ENCODE measurements around the gene GHRHR.

Gene GHRHR

GRCh38 chr7:30928254-30928872, 35.4 kb upstream of the GHRHR start:
- Histone ChIP-seq H3K27me3 (ENCODE audit: insufficient read depth, low read length) (peaks cover 6% of the 10 kb centered on the region; the same call in 1 of the 2 replicates), H3K4me3 (ENCODE audit: low read depth, low read length) (no peak overlapping the region), H2AFZ (ENCODE audit: low read length, unreplicated experiment) (no peak overlapping the region), H3K4me1 (ENCODE audit: control insufficient read depth, insufficient read depth, low read length, unreplicated experiment) (no peaks in the 10 kb centered on the region), H3K27ac (ENCODE audit: low read depth, low read length) (no peak overlapping the region), H3K79me2 (ENCODE audit: control insufficient read depth, insufficient read depth, low read length, unreplicated experiment) (no peaks in the 10 kb centered on the region), H3K36me3 (ENCODE audit: insufficient read depth, low read length) (no peaks in the 10 kb centered on the region)

GRCh38 chr7:30929686-30930085, 34.1 kb upstream of the GHRHR start:
- Histone ChIP-seq H3K4me1 (ENCODE audit: control insufficient read depth, insufficient read depth, low read length, unreplicated experiment) (no peaks in the 10 kb centered on the region), H3K36me3 (ENCODE audit: insufficient read depth, low read length) (no peaks in the 10 kb centered on the region), H3K27me3 (ENCODE audit: insufficient read depth, low read length) (peaks cover 6% of the 10 kb centered on the region; the same call in 1 of the 2 replicates), H3K4me3 (ENCODE audit: low read depth, low read length) (no peak overlapping the region), H2AFZ (ENCODE audit: low read length, unreplicated experiment) (no peak overlapping the region), H3K79me2 (ENCODE audit: control insufficient read depth, insufficient read depth, low read length, unreplicated experiment) (no peaks in the 10 kb centered on the region), H3K27ac (ENCODE audit: low read depth, low read length) (no peak overlapping the region)

- H3K4me1 ChIP-seq (ENCODE audit: control insufficient read depth, insufficient read depth, low read length, unreplicated experiment), result no peaks in the 10 kb centered on the region
- peaks cover 6% of the 10 kb centered on the region; the same call in 1 of the 2 replicates for H3K27me3 ChIP-seq (ENCODE audit: insufficient read depth, low read length)
- no peaks in the 10 kb centered on the region for H3K79me2 ChIP-seq (ENCODE audit: control insufficient read depth, insufficient read depth, low read length, unreplicated experiment)
- H3K36me3 ChIP-seq (ENCODE audit: insufficient read depth, low read length), result no peaks in the 10 kb centered on the region
- no peak overlapping the region for H3K27ac ChIP-seq (ENCODE audit: low read depth, low read length)
- no peak overlapping the region for H2AFZ ChIP-seq (ENCODE audit: low read length, unreplicated experiment)
- H3K4me3 ChIP-seq (ENCODE audit: low read depth, low read length), result no peak overlapping the region
These were observed 33.1 kb upstream of the GHRHR start for GRCh38 chr7:30930621-30931020.

- Histone ChIP-seq H3K4me3 (ENCODE audit: low read depth, low read length) (no peak overlapping the region), H3K36me3 (ENCODE audit: insufficient read depth, low read length) (no peaks in the 10 kb centered on the region), H3K4me1 (ENCODE audit: control insufficient read depth, insufficient read depth, low read length, unreplicated experiment) (no peaks in the 10 kb centered on the region), H2AFZ (ENCODE audit: low read length, unreplicated experiment) (no peak overlapping the region), H3K27ac (ENCODE audit: low read depth, low read length) (no peak overlapping the region), H3K79me2 (ENCODE audit: control insufficient read depth, insufficient read depth, low read length, unreplicated experiment) (no peaks in the 10 kb centered on the region), H3K27me3 (ENCODE audit: insufficient read depth, low read length) (peaks cover 6% of the 10 kb centered on the region; the same call in 1 of the 2 replicates)
These were observed 32.4 kb upstream of the GHRHR start for GRCh38 chr7:30931161-30931928.

GRCh38 chr7:30931929-30932540, 31.7 kb upstream of the GHRHR start:
- H3K27me3 ChIP-seq (ENCODE audit: insufficient read depth, low read length), result peaks cover 6% of the 10 kb centered on the region; the same call in 1 of the 2 replicates
- no peak overlapping the region for H3K4me3 ChIP-seq (ENCODE audit: low read depth, low read length)
- H3K79me2 ChIP-seq (ENCODE audit: control insufficient read depth, insufficient read depth, low read length, unreplicated experiment), result no peaks in the 10 kb centered on the region
- H2AFZ ChIP-seq (ENCODE audit: low read length, unreplicated experiment), result no peak overlapping the region
- no peaks in the 10 kb centered on the region for H3K36me3 ChIP-seq (ENCODE audit: insufficient read depth, low read length)
- H3K27ac ChIP-seq (ENCODE audit: low read depth, low read length), result no peak overlapping the region
- H3K4me1 ChIP-seq (ENCODE audit: control insufficient read depth, insufficient read depth, low read length, unreplicated experiment), result no peaks in the 10 kb centered on the region

GRCh38 chr7:30932562-30932961, 31.2 kb upstream of the GHRHR start:
- Histone ChIP-seq H2AFZ (ENCODE audit: low read length, unreplicated experiment) (no peak overlapping the region), H3K36me3 (ENCODE audit: insufficient read depth, low read length) (no peaks in the 10 kb centered on the region), H3K27ac (ENCODE audit: low read depth, low read length) (no peak overlapping the region), H3K4me3 (ENCODE audit: low read depth, low read length) (no peak overlapping the region), H3K4me1 (ENCODE audit: control insufficient read depth, insufficient read depth, low read length, unreplicated experiment) (no peaks in the 10 kb centered on the region), H3K27me3 (ENCODE audit: insufficient read depth, low read length) (peaks cover 6% of the 10 kb centered on the region; the same call in 1 of the 2 replicates), H3K79me2 (ENCODE audit: control insufficient read depth, insufficient read depth, low read length, unreplicated experiment) (no peaks in the 10 kb centered on the region)

GRCh38 chr7:30933124-30933974, 30.4 kb upstream of the GHRHR start:
- no peaks in the 10 kb centered on the region for H3K79me2 ChIP-seq (ENCODE audit: control insufficient read depth, insufficient read depth, low read length, unreplicated experiment)
- H2AFZ ChIP-seq (ENCODE audit: low read length, unreplicated experiment), result no peak overlapping the region
- no peak overlapping the region for H3K27ac ChIP-seq (ENCODE audit: low read depth, low read length)
- H3K4me3 ChIP-seq (ENCODE audit: low read depth, low read length), result no peak overlapping the region
- no peaks in the 10 kb centered on the region for H3K4me1 ChIP-seq (ENCODE audit: control insufficient read depth, insufficient read depth, low read length, unreplicated experiment)
- H3K36me3 ChIP-seq (ENCODE audit: insufficient read depth, low read length), result no peaks in the 10 kb centered on the region
- H3K27me3 ChIP-seq (ENCODE audit: insufficient read depth, low read length), result peaks cover 6% of the 10 kb centered on the region

- Histone ChIP-seq H3K36me3 (ENCODE audit: insufficient read depth, low read length) (no peaks in the 10 kb centered on the region), H3K79me2 (ENCODE audit: control insufficient read depth, insufficient read depth, low read length, unreplicated experiment) (no peaks in the 10 kb centered on the region), H2AFZ (ENCODE audit: low read length, unreplicated experiment) (no peak overlapping the region)
These were observed 29.5 kb upstream of the GHRHR start for GRCh38 chr7:30934225-30934624.

GRCh38 chr7:30934732-30935568, 28.8 kb upstream of the GHRHR start:
- Histone ChIP-seq H3K4me3 (ENCODE audit: low read depth, low read length) (no peak overlapping the region), H3K36me3 (ENCODE audit: insufficient read depth, low read length) (no peaks in the 10 kb centered on the region), H3K4me1 (ENCODE audit: control insufficient read depth, insufficient read depth, low read length, unreplicated experiment) (no peaks in the 10 kb centered on the region), H3K27me3 (ENCODE audit: insufficient read depth, low read length) (peaks cover 10% of the 10 kb centered on the region), H3K79me2 (ENCODE audit: control insufficient read depth, insufficient read depth, low read length, unreplicated experiment) (no peaks in the 10 kb centered on the region), H3K27ac (ENCODE audit: low read depth, low read length) (no peak overlapping the region), H2AFZ (ENCODE audit: low read length, unreplicated experiment) (no peak overlapping the region)

More at GRCh38 chr7:30934225-30934624, 29.5 kb upstream of the GHRHR start:
- no peak overlapping the region for H3K4me3 ChIP-seq (ENCODE audit: low read depth, low read length)
- no peaks in the 10 kb centered on the region for H3K4me1 ChIP-seq (ENCODE audit: control insufficient read depth, insufficient read depth, low read length, unreplicated experiment)
- H3K27me3 ChIP-seq (ENCODE audit: insufficient read depth, low read length), result peaks cover 8% of the 10 kb centered on the region
- H3K27ac ChIP-seq (ENCODE audit: low read depth, low read length), result no peak overlapping the region

- H3K4me3 ChIP-seq (ENCODE audit: low read depth, low read length), result no peak overlapping the region
These were observed 28.2 kb upstream of the GHRHR start for GRCh38 chr7:30935569-30935877.

More at GRCh38 chr7:30935569-30935877, 28.2 kb upstream of the GHRHR start:
- Histone ChIP-seq H3K79me2 (ENCODE audit: control insufficient read depth, insufficient read depth, low read length, unreplicated experiment) (no peaks in the 10 kb centered on the region), H3K27me3 (ENCODE audit: insufficient read depth, low read length) (peaks cover 15% of the 10 kb centered on the region), H3K27ac (ENCODE audit: low read depth, low read length) (no peak overlapping the region), H3K36me3 (ENCODE audit: insufficient read depth, low read length) (no peaks in the 10 kb centered on the region), H3K4me1 (ENCODE audit: control insufficient read depth, insufficient read depth, low read length, unreplicated experiment) (no peaks in the 10 kb centered on the region), H2AFZ (ENCODE audit: low read length, unreplicated experiment) (no peak overlapping the region)

Measured in ACC112 (cell line).